HG02763 (cell line): Measurements from ENCODE around the gene ALX3.
"Not testable (repeated sequence)": the region's sequence is repeated elsewhere in the genome, so short reads cannot be mapped to it uniquely, and the experiment has no call there.

ENCODE experiments used
- ATAC-seq: cut with Tn5 transposase; IDR thresholded peaks from one replicate; pipeline ENCODE4 v1.9.1; 2021; ENCODE audit warnings: mild to moderate bottlenecking, moderate library complexity; ENCODE audit not compliant: unreplicated experiment

Gene ALX3

DNA sequence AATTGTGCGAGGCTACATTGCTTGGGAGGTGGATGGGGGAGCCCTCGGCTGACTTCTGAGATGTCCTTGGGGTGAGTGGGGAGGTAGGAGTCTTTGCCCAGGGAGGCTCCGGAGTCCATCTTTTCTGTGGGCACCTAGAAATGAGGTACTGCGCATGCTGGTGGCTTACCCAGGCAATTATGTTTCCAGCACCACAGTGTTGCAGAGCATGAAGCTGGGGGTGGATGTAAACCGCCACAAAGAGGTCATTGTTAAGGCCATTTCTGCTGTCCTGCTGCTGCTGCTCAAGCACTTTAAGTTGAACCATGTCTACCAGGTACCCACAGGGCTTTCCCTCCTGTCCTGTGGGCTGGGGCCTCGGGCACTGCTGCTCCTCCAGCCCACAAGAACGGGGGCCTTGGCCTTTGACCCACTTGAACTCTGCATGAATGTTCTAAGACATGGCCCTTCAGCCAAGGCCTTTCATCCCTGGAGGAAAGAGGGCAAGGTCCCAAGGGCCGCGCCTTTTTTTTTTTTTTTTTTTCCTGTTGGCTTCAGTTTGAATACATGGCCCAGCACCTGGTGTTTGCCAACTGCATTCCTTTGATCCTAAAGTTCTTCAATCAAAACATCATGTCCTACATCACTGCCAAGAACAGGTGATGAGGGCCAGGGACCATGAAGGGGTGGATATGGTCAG lies 21.4 kb downstream of the ALX3 start:
- ATAC-seq, result no peak

DNA sequence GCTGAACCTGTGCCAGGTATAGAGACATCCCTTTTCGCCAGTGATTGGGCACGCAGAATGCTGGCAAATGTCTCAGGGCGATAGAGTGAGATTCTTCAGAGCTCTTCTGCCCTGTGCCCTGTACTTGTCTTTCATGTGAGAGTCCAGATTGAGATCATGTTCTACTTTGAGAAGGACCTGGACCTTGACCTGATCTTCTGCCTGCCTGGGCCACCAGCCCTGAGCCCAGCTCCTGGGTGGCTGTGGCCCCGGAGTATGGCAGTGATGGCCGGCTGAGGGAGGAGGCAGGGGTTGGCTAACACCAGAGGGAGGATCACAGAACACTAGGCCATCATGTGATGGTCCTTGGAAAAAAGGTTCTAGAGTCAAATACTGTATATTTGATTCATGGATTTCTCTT lies 22.2 kb downstream of the ALX3 start:
- no peak for ATAC-seq

DNA sequence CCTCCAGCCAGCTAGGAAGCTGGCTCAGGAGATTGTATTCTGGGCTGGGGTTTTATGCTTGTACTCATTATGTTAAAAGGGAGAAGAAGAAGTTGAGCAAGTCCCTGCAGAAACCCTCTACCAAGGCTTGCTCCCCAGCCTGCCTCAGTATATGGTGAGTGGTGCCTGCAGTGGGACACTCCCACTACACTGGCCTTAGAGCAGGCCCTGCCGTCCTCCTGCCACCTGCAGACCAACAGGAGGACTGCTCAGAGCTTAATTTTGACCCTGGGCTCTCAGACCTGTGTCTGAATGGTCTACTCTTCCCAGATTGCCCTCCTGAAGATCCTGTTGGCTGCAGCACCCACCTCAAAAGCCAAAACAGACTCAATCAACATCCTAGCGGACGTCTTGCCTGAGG lies 23.0 kb downstream of the ALX3 start:
- no peak for ATAC-seq

DNA sequence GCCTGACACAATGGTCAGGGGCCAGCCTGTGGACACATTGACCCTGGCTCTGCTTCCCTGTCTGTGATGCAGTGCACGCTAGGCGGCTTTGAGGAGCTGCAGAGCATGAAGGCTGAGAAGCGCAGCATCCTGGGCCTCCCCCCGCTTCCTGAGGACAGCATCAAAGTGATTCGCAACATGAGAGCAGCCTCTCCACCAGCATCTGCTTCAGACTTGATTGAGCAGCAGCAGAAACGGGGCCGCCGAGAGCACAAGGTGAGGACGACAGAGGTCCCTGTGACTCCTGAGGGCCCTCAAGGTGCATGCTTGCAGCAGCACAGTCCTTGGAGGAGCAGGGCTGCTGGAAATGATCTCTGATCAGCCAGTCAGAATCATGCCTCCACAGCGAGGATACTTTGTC lies 27.5 kb downstream of the ALX3 start:
- ATAC-seq, result no peak

DNA sequence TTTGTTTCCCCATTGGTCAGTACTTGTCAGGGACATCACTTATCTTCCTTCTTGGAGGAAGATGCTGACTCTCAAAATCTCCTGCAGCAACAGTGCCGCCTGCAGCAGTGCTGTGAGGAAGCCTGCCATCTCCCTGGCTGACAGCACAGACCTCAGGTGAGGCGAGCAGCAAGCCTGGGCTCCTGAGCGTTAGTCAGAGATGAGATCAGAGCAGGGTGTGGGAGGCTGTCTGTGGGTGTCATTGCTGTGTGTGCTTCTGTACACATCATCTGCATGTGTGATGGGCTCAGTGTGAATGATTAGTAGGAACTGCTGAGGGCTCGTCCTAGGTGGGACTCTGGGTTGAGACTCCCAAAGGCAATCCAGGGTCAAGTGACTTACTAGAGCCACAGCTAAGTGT lies 29.9 kb downstream of the ALX3 start:
- no peak for ATAC-seq

DNA sequence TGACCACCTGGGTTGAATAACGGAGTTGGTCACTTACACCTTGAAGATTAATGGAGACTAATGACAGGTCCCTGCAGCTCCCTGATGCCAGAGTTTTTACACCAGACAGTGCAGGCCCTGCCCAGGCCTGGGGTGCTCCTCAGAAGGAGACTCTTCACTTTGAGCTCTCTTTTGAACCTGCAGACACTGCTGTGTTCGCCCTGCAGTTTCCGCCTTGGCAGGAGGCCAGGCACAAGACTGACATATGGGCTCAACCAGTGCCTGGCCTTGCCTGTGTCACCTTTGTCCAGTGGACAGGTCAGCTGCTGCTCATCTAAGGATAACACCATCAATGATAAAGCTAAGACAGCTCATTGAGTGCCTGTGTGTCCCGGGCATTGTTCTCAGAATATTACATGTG lies 30.8 kb downstream of the ALX3 start:
- ATAC-seq, result no peak

DNA sequence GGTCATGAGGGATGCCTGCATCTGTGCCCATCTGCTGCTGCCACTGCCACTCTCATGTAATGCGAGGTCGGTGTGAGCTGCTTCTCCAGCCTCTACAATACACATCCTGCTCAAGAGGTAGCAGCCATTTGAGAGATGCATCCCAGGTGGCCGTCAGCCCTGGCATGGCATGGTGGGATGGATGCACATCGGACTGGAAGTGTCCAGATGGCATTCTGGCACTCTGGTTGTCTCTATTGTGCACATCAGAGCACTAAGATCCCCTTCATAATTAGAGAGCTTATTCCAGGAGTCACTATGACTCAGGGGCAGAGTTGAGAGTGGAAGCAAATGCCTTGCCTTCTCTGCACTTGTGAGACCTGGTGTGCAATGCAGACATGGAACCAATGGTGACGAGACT lies 32.2 kb downstream of the ALX3 start:
- ATAC-seq, result no peak

DNA sequence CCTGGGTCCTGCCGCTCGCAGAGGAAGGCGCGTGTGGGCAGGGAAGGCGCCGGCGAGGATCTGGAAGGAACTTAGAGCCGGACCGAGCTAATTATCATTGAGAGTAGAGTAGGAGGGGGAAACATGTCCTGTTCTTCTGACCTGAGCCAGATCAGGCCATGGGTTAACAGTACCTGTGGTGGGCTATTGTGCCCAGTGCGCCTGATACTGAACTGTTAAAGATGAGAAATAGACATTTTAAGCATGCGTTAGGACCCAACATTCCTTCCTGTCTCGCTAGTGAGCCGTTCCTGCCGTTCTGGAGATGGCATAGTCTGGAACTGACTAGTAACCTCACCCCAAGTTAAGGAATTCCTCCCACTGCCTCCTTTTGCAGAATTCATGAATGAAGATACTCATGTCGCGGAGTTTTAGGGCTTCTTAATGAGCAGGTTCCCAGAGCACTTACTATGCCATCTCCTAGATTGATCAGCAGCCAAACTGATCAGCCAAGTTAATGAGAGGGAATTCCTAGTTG lies 35.2 kb downstream of the ALX3 start:
- no peak for ATAC-seq

DNA sequence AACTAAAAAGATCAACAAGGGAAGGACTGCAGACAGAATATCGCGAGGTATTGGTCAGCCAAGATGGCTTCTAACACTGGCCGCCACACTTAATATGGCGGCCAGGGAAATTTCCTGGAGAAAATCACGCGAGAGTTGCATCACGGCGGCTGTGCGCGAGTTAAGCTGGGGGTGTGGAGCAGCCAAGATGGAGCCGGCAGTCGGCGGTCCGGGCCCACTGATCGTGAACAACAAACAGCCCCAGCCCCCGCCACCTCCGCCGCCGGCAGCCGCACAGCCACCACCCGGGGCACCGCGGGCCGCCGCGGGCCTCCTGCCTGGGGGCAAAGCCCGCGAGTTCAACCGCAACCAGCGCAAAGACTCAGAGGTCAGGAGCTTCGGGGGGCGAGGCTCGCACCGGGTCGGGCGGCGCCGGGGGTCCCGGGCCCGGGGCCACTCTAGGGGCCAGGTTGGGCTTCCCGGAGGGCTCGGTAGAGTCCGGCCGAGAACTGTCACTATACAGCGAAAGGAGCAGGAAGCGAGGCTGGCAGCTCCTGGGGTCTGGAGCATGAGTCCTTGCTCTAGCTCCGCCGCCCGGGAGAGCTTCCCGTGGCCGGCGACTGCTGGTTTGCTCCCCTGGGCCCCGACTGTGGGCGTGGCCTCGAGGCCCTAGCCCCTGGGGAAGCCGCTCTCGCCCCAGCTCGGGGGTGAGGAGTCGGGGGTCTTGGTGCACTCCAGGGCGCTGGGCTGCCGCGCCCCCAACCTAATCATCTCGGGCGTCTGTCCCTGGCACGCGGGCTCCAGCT lies 35.8 kb downstream of the ALX3 start, which contains the start of gene STRIP1:
TSS of gene STRIP1 (plus strand) at position 174 of the 785 bp plus-strand sequence. CDS start at position 188, 14 bp downstream.
- peak; percentile 85 for ATAC-seq

DNA sequence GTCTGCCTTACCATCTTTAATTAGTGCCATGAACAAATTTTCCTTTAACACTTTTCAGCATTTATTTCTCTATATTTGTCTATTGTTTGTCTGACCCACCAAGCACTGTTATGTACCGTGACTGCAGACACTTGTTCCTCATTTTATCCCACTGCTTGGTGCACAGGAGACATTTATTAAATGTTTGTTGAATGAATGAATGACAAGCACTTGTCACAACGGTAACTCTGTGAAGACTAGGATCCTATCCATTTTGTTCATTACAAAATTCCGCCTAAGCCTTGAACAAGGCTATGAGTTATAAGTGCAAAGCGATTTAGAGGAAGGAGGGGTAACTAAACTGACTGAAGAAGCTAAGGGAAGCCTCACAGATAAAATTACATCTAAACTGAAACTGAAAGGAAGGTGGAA lies 36.4 kb downstream of the ALX3 start:
- ATAC-seq, result no peak

DNA sequence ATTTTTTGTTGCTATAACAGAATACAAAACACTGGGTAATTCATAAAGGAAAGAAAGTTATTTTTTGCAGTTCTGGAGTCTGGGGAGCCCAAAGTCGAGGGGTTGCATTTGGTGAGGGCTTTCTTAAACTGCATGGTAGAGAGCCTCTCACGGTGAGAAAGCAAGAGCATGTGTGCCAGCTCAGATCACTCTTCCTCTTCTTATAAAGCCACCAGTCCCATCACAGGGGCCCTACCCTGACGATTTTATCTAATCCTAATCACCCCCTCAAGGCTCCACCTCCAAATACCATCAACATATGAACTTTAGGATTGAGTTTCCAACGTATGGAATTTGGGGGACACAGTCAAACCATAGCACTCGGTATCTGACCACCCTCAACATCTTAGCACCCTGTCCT lies 37.1 kb downstream of the ALX3 start:
- ATAC-seq, result no peak

DNA sequence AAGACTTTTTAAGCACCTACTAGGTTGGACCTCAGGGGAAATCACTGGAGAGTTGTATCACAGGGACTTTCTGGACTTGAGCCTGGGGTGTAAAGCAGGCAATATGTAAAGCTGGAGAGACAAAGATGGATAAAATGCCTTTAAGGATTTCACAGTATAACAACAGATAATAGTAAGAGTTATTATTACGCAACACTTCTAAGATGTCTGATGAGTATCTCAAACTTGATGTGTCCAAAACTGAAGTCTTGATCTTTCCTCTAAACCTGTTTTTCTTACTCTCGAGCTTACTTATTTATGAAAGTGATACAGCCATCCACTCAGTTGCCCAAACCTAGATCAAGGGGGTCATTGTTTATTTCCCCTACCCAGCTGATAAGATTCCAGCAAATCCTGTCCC lies 38.1 kb downstream of the ALX3 start:
- no peak for ATAC-seq

DNA sequence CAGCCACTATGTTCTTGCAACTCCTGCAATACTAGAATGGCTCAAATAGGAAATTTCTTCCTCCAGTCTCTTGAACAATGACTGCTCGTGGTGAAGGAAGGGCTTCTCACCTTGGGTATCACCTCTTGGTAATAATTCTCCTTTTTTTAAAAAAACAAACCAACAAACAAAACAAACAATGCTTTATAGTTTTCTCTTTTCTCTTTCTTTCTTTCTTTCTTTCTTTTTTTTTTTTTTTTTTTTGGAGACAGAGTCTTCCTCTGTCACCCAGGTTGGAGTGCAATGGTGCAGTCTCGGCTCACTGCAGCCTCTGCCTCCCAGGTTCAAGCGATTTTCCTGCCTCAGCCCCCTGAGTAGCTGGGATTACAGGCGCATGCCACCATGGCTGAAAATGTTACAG lies 39.8 kb downstream of the ALX3 start:
- ATAC-seq, result not testable (repeated sequence)

DNA sequence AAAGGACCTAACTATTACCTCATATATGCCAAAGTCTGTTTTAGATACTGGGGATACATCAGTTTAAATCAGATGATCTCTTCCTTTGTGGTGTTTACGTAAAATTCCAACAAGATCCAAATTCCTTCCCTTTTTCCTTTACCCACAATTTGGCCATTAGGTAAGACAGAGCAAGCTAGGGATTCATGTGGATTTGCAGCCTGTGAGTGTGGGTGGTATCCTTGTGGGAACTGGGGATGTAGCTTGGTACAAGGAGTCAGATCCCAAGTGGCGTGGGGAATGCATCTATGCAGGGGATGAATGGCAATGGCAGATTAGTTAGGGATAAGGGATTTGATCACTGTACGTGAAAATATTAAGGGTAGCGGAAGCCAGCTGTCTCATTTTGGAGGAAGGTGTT lies 45.9 kb downstream of the ALX3 start:
- ATAC-seq, result no peak

DNA sequence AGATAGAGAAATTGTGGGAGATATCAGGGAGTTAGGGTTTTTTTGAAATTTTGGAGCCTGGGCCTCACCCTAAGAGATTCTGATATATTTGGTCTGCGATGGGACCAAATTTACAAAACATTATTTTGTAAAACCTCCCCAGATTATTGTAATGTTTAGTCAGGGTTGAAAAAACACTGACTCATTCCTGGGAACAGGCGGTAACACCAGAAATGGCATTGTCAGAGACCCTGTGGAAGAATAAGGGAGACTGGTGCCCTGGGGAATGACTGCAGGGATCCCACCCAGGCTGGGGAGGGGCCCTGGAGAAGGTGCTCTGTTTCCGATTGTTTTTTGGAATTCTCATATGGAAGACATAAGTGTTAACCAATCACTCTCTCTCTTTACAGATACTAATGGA lies 49.2 kb downstream of the ALX3 start:
- ATAC-seq, result no peak

DNA sequence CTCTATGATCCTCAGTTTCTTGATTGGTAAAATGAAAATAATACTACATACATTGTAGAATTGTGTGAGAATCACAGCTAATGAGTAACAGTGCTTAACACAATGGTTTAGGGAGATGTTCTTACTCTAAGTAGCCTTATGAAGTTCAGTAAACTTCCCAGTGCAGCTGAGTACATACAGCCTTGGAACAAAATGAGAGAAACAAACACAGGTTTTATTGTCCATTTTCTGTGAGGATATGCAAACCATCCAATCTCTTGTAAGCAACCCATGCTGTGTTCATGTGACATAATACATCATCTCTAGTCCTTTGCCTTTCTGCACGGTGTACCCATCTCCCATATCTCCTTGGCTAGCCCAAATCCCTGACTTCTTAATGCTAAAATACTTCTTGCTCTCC lies 50.7 kb downstream of the ALX3 start:
- ATAC-seq, result no peak

DNA sequence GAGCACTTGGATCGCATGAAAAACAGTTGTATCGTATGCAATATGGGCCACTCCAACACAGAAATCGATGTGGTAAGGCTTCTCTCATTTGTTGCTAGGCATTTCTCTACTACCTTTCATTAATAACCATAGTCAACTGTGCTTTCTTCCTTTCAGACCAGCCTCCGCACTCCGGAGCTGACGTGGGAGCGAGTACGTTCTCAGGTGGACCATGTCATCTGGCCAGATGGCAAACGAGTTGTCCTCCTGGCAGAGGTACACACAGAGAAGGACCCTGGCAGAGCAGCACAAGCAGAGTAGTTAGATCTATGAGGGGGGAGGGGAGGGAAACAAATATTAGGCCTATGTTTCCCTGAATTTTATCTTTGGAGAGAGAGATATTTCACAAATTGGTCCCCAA lies 52.1 kb downstream of the ALX3 start:
- no peak for ATAC-seq

DNA sequence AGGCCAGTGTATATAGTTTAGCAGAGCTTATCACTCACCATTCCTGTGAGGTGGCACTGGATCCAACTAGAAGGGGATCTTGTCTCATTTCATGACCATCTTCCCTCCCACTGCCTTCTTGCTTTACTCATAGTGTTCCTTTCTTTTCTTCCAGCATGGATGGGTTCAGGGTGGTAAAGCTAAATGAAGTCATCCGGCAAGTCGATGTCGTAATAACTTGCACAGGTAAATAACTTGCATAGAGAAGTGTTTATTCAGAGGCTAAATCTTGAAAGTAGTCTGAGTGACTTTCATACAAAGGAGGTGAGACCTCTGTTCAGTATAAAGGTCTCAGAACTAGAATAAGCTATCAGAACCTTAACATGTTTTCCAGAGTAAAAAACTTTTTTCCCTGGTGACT lies 52.7 kb downstream of the ALX3 start:
- ATAC-seq, result no peak

DNA sequence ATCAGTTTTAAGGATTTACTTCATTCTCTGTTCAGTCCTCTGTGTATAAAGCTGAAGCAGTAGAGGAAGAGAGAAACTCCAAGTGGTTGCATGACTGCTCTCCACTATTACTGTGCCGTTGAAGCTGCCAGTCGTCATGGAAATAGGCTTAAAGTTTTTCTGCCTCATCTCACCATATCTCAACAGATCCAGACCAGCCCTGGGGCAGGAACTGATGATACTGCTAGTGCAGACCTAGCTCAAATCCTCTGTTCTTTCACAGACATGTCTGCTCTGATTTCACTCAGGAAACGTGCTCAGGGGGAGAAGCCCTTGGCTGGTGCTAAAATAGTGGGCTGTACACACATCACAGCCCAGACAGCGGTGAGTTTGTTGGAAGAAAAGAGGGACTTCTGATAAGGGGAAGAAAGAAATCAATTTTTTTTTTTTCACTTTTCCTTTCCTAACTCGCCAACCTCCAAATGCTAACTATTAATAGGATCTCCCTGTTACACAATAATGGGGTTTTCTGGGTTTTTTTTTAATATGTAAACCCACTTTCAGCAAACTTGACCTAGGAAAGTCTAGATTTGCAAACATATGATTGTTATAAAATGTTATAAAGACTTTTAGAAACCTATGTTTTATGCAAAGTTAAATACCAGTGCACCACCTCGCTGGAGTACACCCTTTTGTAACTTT lies 58.2 kb downstream of the ALX3 start:
- ATAC-seq, result peak; percentile 41

DNA sequence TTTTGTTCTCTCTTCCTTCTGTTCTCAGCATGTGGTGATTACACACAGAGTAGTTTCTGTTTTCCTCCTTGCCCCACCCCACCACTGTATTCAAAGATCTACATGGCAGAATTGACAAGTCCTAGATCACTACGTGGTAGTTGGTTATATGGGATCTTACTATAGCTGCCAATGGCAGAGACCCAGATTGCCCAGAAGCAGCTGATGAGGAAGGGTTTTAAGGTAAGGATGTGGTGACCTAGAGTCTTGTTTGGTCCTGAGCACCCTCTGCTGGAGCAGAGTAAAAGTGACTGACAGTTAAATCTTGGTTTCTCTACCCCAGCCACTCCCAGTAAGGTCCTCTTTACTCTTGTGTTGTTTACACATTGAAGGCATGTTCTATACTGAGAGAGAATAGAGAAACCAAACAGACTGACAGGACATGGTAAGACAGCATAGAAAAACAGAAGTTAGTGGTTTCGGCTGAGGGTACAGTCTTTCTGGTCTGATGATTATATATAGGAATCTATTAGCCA lies 58.9 kb downstream of the ALX3 start:
- ATAC-seq, result peak; percentile 98
